GM10847 (cell line): Measurements from ENCODE around the gene TRAK1.

ENCODE experiments used
- POLR2A ChIP-seq: IDR thresholded peaks from 2 replicates; pipeline ENCODE4 v1.6.1; 2011; ENCODE audit not compliant: insufficient read length; ENCODE audit errors: extremely low read depth

Gene TRAK1, protein sequence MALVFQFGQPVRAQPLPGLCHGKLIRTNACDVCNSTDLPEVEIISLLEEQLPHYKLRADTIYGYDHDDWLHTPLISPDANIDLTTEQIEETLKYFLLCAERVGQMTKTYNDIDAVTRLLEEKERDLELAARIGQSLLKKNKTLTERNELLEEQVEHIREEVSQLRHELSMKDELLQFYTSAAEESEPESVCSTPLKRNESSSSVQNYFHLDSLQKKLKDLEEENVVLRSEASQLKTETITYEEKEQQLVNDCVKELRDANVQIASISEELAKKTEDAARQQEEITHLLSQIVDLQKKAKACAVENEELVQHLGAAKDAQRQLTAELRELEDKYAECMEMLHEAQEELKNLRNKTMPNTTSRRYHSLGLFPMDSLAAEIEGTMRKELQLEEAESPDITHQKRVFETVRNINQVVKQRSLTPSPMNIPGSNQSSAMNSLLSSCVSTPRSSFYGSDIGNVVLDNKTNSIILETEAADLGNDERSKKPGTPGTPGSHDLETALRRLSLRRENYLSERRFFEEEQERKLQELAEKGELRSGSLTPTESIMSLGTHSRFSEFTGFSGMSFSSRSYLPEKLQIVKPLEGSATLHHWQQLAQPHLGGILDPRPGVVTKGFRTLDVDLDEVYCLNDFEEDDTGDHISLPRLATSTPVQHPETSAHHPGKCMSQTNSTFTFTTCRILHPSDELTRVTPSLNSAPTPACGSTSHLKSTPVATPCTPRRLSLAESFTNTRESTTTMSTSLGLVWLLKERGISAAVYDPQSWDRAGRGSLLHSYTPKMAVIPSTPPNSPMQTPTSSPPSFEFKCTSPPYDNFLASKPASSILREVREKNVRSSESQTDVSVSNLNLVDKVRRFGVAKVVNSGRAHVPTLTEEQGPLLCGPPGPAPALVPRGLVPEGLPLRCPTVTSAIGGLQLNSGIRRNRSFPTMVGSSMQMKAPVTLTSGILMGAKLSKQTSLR

DNA sequence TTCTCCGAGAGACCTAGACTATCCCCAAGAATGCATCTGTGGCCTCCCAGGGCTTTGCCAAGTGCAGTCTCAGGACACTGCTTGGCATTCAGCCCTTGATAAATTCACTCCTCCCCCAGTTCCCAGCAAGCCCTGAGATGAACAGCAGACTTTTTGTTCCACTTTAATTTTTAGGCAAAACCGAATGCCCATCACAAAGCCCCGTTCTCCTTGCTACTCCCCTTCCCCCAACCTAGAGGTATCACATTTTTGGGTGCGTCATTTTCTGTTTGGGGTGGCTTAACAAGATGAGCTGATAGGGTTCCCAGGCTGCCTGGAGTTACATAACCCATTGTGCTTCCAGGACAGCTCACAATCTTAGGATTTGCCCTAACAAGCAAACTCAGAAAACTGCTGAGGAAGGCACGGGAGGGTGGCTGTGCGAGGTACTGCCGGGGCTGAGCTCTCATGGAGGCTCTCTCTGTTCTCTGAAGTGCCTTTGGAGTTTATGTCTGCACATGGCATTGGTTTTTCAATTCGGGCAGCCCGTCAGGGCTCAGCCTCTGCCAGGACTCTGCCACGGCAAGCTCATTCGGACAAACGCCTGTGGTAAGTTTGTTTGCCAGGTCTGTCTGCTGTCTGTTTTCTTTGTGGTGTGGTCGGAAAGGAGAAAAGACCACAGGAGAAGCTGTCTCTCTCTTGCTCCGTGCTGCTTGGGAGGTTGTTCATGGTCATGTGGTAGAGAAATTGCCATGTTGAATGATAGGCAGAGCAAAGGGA is at the start of gene TRAK1:
Gene TRAK1 (plus strand): TSS at position 385 of the 759 bp plus-strand sequence. CDS start 113 bp downstream, at position 498.
- no peak for TF ChIP-seq POLR2A

DNA sequence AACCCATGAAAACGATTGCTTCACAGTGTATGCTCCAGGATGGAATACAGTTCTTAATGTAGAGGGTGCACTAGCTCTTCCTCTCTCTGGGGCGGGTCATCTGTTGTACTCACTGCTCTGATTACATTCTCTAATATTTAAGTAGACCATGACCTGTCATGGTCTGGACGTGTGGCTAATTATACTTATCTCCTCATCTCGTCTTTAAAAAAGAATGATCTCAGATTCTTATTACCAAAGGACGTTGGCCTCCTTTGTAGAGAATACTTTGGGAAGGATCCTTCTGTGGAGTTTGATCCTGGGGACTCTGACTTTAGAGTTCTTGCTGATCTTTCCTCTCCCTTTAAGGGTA is 48.4 kb upstream of the TRAK1 start:
- TF ChIP-seq POLR2A = no peak

- no peak for TF ChIP-seq POLR2A
Observed at GRCh38 chr3:42043099-42043813, 47.9 kb upstream of the TRAK1 start.

DNA sequence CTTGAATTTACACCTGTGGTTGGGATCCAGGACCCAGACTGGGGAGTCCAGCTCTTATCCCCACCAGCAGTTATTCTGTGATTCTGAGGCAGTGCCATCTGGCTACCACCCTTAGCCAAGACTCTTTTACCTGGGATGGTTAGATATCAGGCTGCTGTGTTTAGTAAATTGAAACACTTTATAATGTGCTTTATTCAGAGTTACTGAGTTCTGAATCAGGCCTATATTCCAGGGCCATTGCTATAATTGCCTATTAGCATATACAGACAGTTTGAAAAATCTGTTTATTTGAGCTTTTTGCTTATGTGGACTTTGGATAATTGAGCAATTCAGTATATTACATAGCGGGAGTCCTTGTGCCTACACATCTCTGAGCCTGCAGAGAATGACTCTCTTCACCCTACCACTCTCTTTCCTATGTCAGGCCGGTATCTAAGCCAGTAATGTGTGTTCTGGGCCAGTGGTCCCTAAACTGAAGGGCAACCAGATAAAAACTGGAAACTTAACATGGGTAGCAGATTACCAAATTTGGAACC is 45.4 kb upstream of the TRAK1 start:
- TF ChIP-seq POLR2A = no peak

- TF ChIP-seq POLR2A = no peak
Observed at GRCh38 chr3:42050126-42050525, 41.0 kb upstream of the TRAK1 start.

DNA sequence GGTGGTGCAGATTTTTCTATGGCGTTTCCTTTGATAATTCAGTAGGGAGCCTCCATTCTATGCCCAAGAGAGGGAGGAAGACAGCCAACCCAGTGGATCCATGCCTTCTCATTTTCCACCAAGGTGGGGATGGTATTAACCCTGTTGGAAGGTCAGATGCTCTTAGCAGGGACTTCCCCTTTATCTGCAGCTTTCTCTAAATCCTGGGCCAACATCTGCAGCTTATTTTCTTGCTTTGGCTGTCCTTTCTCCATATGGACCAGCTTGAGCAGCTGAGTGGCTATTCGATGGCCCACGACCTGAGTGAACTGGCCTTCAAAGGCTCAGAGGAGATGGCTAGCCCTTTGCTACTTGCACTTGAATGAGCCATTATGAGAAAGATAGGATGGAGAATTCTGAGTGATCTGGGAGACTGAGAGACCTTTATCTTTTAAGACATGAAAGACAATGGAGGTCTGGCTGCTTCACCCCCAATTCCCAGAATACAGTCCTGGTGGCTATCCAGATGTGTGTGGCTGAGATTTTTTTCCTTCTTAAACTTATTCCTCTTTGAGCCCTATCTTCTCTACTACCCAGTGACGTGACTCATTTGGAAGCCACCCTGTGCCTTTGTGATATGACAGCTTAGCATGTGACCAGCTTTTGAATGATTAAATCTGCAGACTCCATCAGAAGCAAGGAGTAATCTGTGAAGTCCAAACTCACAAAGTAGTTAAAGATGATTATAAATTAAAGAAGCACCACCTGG is 39.6 kb upstream of the TRAK1 start:
- TF ChIP-seq POLR2A = no peak

- TF ChIP-seq POLR2A = no peak
Observed at GRCh38 chr3:42052132-42052483, 39.0 kb upstream of the TRAK1 start.

GRCh38 chr3:42052484-42053351 is 38.4 kb upstream of the TRAK1 start:
- no peak for TF ChIP-seq POLR2A

- TF ChIP-seq POLR2A = no peak
Observed at GRCh38 chr3:42053476-42053875, 37.7 kb upstream of the TRAK1 start.

DNA sequence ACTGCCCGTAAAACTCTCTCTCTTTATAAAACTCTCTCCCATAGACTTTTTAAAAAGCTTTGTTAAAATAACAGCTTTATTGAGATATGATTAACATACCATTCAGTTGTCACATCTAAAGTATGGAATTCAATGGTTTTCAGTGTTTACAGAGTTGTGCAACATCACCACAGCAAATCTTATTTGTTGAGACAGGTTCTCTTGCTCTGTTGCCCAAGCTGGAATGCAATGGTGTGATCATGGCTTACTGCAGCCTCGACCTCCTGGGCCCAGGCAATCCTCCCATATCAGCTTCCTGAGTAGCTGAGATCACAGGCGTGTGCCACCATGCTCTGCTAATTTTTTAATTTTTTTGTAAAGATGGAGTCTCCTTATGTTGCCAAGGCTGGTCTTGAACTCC is 35.9 kb upstream of the TRAK1 start:
- TF ChIP-seq POLR2A = no peak

DNA sequence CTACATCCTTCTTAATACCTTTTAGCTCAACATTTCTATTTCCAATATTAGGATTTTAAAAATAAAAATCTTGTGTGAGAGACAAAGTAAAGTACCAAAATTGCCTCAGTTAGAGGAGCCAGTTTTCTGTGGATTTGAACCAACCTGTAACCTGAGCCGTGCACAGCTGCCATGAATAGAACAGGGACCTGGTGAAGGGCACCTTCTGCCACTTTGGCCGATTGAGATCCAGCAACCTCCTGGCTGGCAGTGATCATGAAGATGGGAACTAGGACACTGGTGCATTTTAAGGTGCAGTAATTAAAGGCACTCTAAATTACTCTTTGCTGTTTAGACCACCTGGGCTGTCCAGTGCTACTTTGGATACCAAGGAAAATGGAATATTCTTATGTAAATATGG is 34.3 kb upstream of the TRAK1 start:
- no peak for TF ChIP-seq POLR2A

GRCh38 chr3:42057561-42058211 is 33.5 kb upstream of the TRAK1 start:
- no peak for TF ChIP-seq POLR2A

DNA sequence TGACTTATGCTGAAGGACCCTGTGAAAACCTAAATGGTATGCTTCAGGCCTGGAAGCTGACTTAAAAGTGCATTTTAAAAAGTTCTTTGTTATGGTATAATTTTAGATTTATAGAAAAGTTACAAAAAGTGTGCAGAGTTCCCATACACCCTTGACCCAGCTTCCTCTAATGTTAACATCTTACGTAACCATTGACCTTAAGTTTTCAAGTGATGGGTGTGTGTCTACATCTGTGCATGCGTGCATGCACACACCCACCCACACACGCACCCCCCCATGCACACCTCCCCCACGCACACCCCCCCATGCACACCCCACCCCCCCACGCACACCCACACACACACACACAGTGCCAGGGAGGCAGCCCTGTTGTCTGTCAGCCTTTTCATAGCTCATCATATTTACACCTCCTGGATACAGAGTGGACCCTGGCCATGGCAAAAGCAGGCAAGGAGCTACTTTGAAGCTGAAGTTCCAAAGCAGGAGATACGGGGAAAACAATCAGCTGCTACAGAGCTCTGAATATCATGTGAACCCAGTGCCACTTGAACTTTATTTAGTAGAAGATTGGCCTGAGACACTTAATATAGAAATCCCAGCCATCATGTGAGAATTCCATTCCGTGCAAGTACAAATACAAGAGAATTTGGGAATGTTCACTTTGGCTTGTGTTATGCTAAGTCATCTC is 30.0 kb upstream of the TRAK1 start:
- no peak for TF ChIP-seq POLR2A
